H54 (cell line): ENCODE results near the gene PILRA.
"Not testable (repeated sequence)": the region's sequence is repeated elsewhere in the genome, so short reads cannot be mapped to it uniquely, and the experiment has no call there.

ENCODE experiments used
- DNase-seq: peaks from one replicate; pipeline ENCODE4 v3.0.0; 2011; ENCODE audit warnings: low spot score, mixed read lengths; ENCODE audit not compliant: insufficient read length
- FAIRE-seq: peaks from 3 replicates; lab custom pipeline; 2011; peaks lifted over from hg19 to GRCh38; lab: Jason Lieb, UNC
- POLR2A ChIP-seq: IDR thresholded peaks from 2 replicates; pipeline ENCODE4 v1.6.1; 2011; ENCODE audit warnings: low read depth, mild to moderate bottlenecking, low read length

The PILRA gene

GRCh38 chr7:100373261-100373831 is at the start of gene PILRA:
Gene PILRA (plus strand): TSS chr7:100373487. CDS start chr7:100373657, 170 bp downstream.
- FAIRE-seq: no peak
- no peak for TF ChIP-seq POLR2A

GRCh38 chr7:100324194-100324593 is 49.1 kb upstream of the PILRA start:
- DNase-seq, FAIRE-seq: not testable (repeated sequence)

More at GRCh38 chr7:100373261-100373831, at the start of gene PILRA:
- no peak for DNase-seq

- not testable (repeated sequence) for FAIRE-seq
Observed at GRCh38 chr7:100325671-100326070, 47.6 kb upstream of the PILRA start.

GRCh38 chr7:100326914-100327313 is 46.4 kb upstream of the PILRA start:
- FAIRE-seq: not testable (repeated sequence)

More at GRCh38 chr7:100325671-100326070, 47.6 kb upstream of the PILRA start:
- not testable (repeated sequence) for DNase-seq

GRCh38 chr7:100335566-100336466 is 37.5 kb upstream of the PILRA start:
- not testable (repeated sequence) for FAIRE-seq
- peak; percentile 96 for TF ChIP-seq POLR2A

More at GRCh38 chr7:100326914-100327313, 46.4 kb upstream of the PILRA start:
- not testable (repeated sequence) for DNase-seq

GRCh38 chr7:100338083-100338696 is 35.1 kb upstream of the PILRA start:
- DNase-seq, FAIRE-seq: not testable (repeated sequence)

More at GRCh38 chr7:100335566-100336466, 37.5 kb upstream of the PILRA start:
- peak; percentile 69 for DNase-seq

GRCh38 chr7:100341286-100341685 is 32.0 kb upstream of the PILRA start:
- not testable (repeated sequence) for DNase-seq, FAIRE-seq

GRCh38 chr7:100342765-100343164 is 30.5 kb upstream of the PILRA start:
- FAIRE-seq (no peak), DNase-seq (no peak)
- no peak for TF ChIP-seq POLR2A

GRCh38 chr7:100344124-100344559 is 29.1 kb upstream of the PILRA start:
- FAIRE-seq, DNase-seq: not testable (repeated sequence)

- not testable (repeated sequence) for DNase-seq, FAIRE-seq
Observed at GRCh38 chr7:100344560-100345287, 28.6 kb upstream of the PILRA start.

GRCh38 chr7:100345288-100345672 is 28.0 kb upstream of the PILRA start:
- not testable (repeated sequence) for FAIRE-seq, DNase-seq

GRCh38 chr7:100346921-100347320 is 26.4 kb upstream of the PILRA start:
- TF ChIP-seq POLR2A: no peak
- DNase-seq (no peak), FAIRE-seq (no peak)

GRCh38 chr7:100348805-100349204 is 24.5 kb upstream of the PILRA start:
- no peak for FAIRE-seq
- DNase-seq: no peak
- no peak for TF ChIP-seq POLR2A

GRCh38 chr7:100349757-100350156 is 23.5 kb upstream of the PILRA start:
- DNase-seq: no peak
- TF ChIP-seq POLR2A: no peak
- FAIRE-seq: no peak
